Measurements from ENCODE around the gene ZNF358.

ZNF358 gene

DNA sequence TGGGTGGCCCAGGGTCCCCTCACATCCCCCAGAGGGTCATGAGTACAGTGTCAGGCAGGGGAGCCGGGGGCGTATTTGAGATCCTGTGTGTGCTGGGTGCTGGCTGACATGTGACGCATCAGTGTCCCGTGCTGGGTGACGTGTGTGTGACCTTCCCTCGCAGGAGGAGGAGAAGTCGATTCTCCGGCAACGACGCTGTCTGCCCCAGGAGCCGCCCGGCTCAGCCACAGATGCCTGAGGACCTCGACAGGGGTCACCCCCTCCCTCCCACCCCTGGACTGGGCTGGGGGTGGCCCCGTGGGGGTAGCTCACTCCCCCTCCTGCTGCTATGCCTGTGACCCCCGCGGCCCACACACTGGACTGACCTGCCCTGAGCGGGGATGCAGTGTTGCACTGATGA lies 45.4 kb downstream of the ZNF358 start:
- H3K4me3 ChIP-seq (ENCODE audit: low read length), result no peak overlapping the region
- TF ChIP-seq, protein P1, sequence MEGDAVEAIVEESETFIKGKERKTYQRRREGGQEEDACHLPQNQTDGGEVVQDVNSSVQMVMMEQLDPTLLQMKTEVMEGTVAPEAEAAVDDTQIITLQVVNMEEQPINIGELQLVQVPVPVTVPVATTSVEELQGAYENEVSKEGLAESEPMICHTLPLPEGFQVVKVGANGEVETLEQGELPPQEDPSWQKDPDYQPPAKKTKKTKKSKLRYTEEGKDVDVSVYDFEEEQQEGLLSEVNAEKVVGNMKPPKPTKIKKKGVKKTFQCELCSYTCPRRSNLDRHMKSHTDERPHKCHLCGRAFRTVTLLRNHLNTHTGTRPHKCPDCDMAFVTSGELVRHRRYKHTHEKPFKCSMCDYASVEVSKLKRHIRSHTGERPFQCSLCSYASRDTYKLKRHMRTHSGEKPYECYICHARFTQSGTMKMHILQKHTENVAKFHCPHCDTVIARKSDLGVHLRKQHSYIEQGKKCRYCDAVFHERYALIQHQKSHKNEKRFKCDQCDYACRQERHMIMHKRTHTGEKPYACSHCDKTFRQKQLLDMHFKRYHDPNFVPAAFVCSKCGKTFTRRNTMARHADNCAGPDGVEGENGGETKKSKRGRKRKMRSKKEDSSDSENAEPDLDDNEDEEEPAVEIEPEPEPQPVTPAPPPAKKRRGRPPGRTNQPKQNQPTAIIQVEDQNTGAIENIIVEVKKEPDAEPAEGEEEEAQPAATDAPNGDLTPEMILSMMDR (conservative IDR thresholded peaks at IDR 0.05; ENCODE audit: low read length), result no peak
- DNase-seq (ENCODE audit: low read depth), result no peak

DNA sequence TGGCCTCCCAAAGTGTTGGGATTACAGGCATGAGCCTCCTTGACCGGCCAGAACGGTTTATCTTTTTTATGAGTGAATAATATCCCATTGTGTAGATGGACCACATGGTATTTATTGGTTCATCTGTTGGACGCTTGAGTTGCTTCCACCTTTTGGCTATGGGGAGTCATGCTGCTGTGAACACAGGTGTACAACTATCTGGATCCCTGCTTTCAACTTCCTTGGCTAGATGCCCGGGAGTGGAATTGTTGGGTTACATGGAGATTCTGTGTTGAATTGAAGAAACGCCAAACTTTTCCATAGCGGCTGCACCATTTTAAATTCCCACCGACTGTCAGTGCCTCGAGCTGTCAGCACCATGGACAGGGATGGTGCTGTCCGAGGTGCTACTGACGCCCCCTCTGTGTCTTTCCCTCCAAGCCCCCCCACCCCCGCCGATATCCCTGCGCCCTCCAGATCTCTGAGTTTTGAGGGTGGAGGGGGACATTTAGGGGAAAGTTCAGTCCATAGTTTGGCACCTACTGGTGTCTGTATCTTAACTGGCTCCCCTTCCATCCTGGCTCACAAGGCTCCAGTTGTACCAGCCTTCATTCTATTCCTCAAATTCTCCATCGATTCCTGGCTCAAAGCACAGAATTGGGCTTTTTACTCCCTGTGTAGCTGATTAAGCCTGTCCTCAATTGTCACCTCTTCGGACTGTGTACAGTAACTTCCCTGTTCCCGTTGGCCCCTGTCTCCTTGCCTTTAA lies 46.9 kb downstream of the ZNF358 start:
- DNase-seq (ENCODE audit: low read depth), result no peak
- no peak overlapping the region for H3K4me3 ChIP-seq (ENCODE audit: low read length)
- TF ChIP-seq, protein P1 (conservative IDR thresholded peaks at IDR 0.05; ENCODE audit: low read length), result no peak

DNA sequence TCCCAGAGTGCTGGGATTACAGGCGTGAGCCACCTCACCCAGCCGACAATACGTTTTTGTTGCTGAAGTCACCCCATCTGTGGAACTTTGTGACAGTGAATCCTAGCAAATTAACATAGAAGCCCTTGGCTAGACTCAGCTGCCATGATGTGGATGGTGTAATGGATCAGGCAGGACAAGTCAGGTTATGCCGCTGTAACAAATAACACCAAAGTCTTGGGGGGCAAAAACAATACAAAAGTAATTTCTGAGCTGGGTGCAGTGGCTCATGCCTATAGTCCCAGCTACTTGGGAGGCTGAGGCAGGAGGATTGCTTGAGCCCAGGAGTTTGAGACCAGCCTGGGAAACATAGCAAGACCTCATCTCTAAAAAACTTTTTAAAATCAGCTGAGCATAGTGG lies 49.0 kb downstream of the ZNF358 start:
- no peak for DNase-seq (ENCODE audit: low read depth)
- no peak overlapping the region for H3K4me3 ChIP-seq (ENCODE audit: low read length)
- TF ChIP-seq, protein P1 (conservative IDR thresholded peaks at IDR 0.05; ENCODE audit: low read length), result no peak

DNA sequence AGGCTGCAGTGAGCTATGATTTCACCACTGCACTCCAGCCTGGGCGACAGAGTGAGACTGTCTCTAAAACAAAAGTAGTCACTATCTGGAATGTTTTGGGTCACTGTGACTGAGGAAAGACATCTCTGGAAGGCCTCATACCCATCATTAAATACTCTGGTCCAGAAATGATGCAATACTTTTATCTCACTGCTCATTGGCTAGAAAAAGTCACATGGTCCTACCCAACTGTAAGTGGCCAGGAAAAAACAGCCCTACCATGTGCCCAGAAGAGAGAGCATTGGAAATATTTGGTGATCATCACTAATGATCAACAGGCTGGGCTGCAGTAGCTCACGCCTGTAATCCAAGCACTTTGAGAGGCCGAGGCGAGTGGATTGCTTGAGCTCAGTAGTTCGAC lies 49.4 kb downstream of the ZNF358 start:
- DNase-seq (ENCODE audit: low read depth), result no peak
- TF ChIP-seq, protein P1 (conservative IDR thresholded peaks at IDR 0.05; ENCODE audit: low read length), result no peak
- H3K4me3 ChIP-seq (ENCODE audit: low read length), result no peak overlapping the region

Measured in AG10803 (cell line).